22Rv1 (cell line): ENCODE measurements around the gene NDE1.

Experiments
- H3K27ac ChIP-seq: fragments of 450-650 bp; 2 replicates; pipeline ENCODE4 v1.5.1; 2017
- ZFX ChIP-seq: fragments of 450-650 bp; IDR thresholded peaks from 2 replicates; pipeline ENCODE4 v1.6.1; 2017; ENCODE audit warnings: antibody characterized with exemption, borderline replicate concordance
- TF ChIP-seq, protein P1 (sequence below): fragments of 450-650 bp; IDR thresholded peaks from 2 replicates; pipeline ENCODE4 v1.5.1; 2017; ENCODE audit warnings: mild to moderate bottlenecking

The NDE1 gene, protein sequence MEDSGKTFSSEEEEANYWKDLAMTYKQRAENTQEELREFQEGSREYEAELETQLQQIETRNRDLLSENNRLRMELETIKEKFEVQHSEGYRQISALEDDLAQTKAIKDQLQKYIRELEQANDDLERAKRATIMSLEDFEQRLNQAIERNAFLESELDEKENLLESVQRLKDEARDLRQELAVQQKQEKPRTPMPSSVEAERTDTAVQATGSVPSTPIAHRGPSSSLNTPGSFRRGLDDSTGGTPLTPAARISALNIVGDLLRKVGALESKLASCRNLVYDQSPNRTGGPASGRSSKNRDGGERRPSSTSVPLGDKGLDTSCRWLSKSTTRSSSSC

DNA sequence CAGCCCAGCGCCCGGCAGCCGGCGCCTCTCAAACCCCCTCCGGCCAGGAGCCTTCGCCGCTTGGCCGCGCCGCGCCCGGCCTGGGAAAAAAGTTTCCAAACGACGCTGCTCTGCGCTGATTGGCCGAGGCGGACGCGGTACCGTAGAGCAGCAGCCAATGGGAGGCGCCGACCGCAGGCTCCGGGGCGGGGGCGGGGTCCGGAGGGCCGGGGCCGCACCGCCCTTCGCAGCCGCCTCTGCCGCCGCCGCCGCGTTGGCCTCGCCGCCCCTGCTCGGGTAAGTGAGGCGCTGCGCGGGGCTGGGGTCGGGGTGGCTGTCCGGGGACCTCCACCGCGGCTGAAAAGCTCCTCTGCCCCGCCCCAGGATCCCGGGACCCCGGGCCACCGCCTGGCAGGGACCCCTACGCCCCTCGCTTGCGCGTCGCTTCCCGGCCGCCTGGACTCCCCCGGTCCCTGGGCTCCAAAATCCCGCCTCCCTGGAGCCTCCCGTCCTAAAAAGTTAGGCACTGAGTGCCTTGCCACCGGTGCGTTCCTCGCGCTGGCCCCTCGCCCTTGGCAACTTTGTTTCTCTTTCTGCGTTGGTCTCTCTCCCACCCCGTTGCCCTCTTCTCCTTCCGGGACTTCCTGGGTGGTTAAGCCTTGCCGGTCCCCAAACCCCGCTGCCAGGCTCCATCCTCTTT, at the start of gene NDE1:
Gene NDE1, plus strand, starts transcription at position 227 of the 679 bp plus-strand sequence. CDS start 14,534 bp downstream, outside the sequence.
- TF ChIP-seq, protein P1, sequence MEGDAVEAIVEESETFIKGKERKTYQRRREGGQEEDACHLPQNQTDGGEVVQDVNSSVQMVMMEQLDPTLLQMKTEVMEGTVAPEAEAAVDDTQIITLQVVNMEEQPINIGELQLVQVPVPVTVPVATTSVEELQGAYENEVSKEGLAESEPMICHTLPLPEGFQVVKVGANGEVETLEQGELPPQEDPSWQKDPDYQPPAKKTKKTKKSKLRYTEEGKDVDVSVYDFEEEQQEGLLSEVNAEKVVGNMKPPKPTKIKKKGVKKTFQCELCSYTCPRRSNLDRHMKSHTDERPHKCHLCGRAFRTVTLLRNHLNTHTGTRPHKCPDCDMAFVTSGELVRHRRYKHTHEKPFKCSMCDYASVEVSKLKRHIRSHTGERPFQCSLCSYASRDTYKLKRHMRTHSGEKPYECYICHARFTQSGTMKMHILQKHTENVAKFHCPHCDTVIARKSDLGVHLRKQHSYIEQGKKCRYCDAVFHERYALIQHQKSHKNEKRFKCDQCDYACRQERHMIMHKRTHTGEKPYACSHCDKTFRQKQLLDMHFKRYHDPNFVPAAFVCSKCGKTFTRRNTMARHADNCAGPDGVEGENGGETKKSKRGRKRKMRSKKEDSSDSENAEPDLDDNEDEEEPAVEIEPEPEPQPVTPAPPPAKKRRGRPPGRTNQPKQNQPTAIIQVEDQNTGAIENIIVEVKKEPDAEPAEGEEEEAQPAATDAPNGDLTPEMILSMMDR = peak; percentile 9; the same call in 1 of the 2 replicates
- TF ChIP-seq ZFX = no peak
- H3K27ac ChIP-seq = peak within 1 kb of the TSS; percentile 68

DNA sequence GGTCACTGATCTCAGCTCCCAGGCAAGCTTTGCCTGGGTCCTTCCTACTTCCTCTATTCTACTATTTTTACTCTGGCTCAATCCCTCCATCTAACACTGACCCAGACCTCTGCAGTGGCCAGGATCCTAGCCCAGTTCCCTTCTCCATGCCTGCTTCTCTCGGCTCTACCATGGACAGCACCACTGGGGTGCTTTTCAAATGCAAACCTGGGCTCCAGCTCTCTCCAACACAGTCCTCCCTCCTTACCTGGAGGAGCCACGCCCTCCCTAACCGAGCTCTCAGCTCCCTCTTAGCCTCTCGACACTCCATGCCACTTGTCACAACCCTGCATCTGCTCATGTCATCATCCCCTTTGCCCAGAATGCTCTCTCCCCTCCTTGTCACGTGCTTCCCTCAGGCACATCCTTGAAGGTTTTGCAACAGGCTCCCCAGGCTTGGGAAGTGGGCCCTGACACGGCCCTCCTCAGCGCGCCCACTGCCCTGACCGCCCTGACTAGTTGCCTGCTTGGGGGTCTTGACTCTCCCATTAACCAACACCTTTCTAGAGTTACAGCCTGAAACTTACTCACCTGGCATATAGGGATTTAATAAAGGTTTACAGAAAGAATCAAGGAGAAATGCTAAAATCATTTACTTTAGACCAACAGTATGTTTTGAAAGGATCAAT, 48.7 kb upstream of the NDE1 start:
- H3K27ac ChIP-seq = no peak overlapping the region
- TF ChIP-seq ZFX = no peak
- TF ChIP-seq, protein P1 = no peak

DNA sequence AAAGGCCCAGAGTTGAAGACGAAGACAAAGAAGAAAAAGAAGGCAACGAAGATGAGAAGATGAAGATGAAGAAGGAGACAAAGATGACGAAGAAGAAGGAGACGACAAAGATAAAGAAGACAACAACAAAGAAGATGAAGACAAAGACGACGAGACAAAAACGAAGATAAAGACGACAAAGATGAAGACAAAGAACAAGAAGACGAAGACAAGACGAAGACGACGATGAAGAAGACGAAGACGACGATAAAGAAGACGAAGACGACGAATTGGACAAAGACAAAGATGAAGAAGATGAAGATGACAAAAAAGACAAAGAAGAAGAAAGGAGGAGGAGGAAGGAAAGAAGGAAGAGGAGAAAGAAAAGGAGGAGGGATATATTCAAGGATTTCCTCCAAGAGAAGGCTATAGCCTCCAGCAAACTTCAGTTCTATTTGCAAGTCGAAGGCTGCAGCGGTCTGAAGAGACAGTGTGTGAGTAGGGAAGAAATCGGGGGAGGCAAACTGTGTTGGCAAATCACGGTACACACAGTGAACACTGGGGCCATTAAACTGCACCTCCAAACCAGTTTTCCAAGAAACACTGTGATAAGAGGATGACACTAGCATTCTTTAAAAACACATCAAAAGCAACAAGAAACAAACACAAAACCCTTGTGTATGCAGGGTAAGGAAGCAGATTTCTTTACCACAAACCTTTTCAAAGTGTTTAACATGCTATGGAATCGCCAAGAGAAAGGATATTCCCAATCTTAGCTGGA, 47.6 kb upstream of the NDE1 start:
- TF ChIP-seq ZFX = no peak
- TF ChIP-seq, protein P1 = no peak

DNA sequence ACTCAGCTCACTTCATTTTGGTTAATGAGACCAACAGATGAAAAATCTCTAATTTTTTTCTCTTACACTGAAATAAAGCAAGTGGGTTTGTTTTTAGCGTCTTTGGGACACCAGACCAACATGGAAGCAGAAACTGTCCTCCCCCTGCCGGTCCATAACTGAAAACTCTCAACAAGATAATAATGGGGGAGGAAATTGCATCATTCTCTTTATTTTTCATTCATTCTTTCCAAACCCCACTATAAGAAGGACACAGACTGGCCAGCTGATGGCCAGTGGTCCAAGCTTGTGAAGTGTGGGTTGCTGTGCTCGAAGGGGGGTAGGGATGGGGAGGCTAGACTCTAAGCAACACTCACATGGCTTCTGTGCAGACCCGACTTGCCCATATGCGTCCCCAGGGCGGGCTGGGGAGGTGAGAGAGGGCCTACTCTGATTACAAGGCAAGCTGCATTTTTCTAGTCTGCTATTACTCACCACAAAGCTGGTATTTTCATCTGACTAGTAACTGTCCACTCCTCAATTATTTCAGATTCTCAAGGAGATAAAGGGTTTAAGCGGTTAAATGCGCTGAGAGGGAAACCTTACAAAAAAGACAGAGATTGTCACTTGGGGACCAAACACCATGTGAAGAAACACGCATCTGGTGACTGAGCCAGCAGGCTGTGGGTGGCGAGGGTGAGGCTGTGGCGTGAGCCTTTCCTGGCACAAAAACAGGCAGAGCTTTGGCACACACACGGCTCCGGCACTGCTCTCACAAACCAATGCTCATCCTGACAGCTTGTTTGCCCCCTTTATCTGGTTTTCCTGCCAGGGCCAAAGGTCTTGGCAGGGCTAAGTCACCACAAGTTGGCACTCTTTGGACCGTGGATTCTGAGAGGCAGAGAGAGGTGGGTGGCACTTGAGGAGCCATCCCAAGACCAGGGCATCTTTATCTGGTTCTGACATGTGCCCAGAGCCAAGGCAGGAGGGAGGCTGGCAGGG, 45.3 kb upstream of the NDE1 start:
- no peak overlapping the region for H3K27ac ChIP-seq
- TF ChIP-seq ZFX = no peak
- TF ChIP-seq, protein P1 = no peak

More for the DNA sequence above, 47.6 kb upstream of the NDE1 start:
- no peak overlapping the region for H3K27ac ChIP-seq

DNA sequence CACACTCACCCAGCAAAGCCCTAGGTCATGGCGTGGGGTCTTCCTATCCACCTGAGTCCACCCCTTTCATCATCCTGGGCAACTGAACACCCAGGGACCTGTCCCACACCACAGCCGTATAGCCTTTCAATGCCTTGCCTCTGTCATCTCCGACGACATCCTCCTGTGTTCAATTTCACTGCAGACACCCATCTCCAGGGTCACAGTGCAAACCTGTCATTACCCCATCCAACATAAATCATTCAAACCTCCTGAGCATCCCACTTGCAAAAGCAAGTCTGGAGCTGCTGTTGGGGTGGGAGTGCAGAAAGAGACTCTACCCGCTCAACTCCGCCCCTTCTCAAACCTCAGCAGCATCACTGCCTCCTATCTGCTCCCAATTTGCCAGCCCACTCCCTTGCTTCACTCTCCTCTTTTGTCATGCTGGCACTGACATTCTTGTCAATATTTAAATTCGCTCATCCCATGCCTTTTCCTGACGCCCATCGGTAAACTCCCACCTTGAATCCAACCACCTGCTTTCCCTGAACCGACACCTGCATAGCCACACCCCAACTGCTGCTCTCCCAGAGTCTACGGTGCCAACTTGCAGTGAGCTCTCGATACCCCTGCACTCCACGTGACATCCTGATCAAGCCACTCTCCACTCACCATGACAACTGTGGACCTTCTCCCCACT, 44.1 kb upstream of the NDE1 start:
- H3K27ac ChIP-seq = no peak overlapping the region
- no peak for TF ChIP-seq ZFX
- TF ChIP-seq, protein P1 = no peak
